PFSK-1 (cell line): Measurements from ENCODE around the gene SLC25A26.

Source experiments
- FOXP2 ChIP-seq: optimal IDR thresholded peaks from 2 replicates; pipeline ENCODE3; 2011; ENCODE audit warnings: borderline replicate concordance, control low read depth, inconsistent platforms; ENCODE audit not compliant: insufficient read depth; ENCODE audit errors: extremely low read length, extremely low read depth
- POLR2AphosphoS5 ChIP-seq: IDR thresholded peaks from 2 replicates; pipeline ENCODE4 v1.6.1; 2012; ENCODE audit warnings: low read depth, mild to moderate bottlenecking, control low read depth, low read length, moderate library complexity
- TAF1 ChIP-seq: IDR thresholded peaks from 2 replicates; pipeline ENCODE4 v1.6.1; 2012; ENCODE audit warnings: low read length, control low read depth, borderline replicate concordance; ENCODE audit not compliant: insufficient read depth
- TF ChIP-seq, protein P1 (sequence below), 2 experiments: IDR thresholded peaks; 2 replicates each; pipeline versions ENCODE4 v1.6.1 to v1.8.0; 2011 to 2012; ENCODE audit warnings: low read depth in 2 of 2, low read length in 2 of 2, control low read depth in 1 of 2, inconsistent platforms in 1 of 2, mild to moderate bottlenecking in 1 of 2, moderate library complexity in 1 of 2; ENCODE audit not compliant: insufficient read depth in 1 of 2

DNA sequence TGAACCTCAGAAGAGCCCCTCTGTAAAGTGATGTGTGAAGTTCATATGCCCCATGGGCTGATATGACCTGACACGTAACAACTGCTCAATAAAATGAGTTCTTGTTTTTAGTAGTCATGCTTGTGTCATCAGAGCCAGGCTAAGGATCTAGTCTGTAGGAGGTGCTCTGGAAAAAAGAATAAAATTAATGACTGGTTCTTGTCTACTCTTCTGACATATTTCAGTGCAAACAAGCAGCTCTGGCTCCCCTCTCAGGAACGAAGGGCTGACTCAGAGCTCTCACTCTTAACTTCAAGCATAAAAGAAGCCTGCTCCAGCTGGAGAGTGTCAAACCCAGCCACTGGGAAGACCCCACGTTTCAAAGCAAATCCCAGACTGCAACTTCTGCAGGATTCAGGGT lies 203.0 kb downstream of the SLC25A26 start:
- TF ChIP-seq POLR2AphosphoS5 (no peak), FOXP2 (no peak), TAF1 (no peak)
- TF ChIP-seq, protein P1, sequence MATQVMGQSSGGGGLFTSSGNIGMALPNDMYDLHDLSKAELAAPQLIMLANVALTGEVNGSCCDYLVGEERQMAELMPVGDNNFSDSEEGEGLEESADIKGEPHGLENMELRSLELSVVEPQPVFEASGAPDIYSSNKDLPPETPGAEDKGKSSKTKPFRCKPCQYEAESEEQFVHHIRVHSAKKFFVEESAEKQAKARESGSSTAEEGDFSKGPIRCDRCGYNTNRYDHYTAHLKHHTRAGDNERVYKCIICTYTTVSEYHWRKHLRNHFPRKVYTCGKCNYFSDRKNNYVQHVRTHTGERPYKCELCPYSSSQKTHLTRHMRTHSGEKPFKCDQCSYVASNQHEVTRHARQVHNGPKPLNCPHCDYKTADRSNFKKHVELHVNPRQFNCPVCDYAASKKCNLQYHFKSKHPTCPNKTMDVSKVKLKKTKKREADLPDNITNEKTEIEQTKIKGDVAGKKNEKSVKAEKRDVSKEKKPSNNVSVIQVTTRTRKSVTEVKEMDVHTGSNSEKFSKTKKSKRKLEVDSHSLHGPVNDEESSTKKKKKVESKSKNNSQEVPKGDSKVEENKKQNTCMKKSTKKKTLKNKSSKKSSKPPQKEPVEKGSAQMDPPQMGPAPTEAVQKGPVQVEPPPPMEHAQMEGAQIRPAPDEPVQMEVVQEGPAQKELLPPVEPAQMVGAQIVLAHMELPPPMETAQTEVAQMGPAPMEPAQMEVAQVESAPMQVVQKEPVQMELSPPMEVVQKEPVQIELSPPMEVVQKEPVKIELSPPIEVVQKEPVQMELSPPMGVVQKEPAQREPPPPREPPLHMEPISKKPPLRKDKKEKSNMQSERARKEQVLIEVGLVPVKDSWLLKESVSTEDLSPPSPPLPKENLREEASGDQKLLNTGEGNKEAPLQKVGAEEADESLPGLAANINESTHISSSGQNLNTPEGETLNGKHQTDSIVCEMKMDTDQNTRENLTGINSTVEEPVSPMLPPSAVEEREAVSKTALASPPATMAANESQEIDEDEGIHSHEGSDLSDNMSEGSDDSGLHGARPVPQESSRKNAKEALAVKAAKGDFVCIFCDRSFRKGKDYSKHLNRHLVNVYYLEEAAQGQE (IDR thresholded peaks at IDR 0.05; ENCODE audit: insufficient read depth in 1 of 2, low read depth in 2 of 2, low read length in 2 of 2) = no peak
